MM.1S (cell line): Measurements from ENCODE around the gene ATP1A4.

ENCODE experiments used
- DNase-seq: peaks from one replicate; pipeline ENCODE4 v3.0.0-alpha.2; 2015
- H2AFZ ChIP-seq: fragments of 300-600 bp; sonication (generic); 2 replicates; pipeline ENCODE4 v1.6.0; 2016; ENCODE audit warnings: antibody characterized with exemption, low read length
- H3F3A ChIP-seq: fragments of 300-600 bp; sonication (generic); 2 replicates; pipeline ENCODE4 v1.6.1; 2016; ENCODE audit warnings: mild to moderate bottlenecking, antibody characterized with exemption, low read length, moderate library complexity, mixed read lengths; ENCODE audit not compliant: insufficient read depth
- H3K27ac ChIP-seq: fragments of 300-600 bp; sonication (generic); 2 replicates; pipeline ENCODE4 v1.5.1; 2016; ENCODE audit warnings: mild to moderate bottlenecking, low read length
- H3K27me3 ChIP-seq: fragments of 300-600 bp; sonication (generic); replicated peaks from 2 replicates; pipeline ENCODE4 v1.6.0; 2016; ENCODE audit warnings: low read length; ENCODE audit not compliant: insufficient read depth
- H3K36me3 ChIP-seq: fragments of 300-600 bp; sonication (generic); replicated peaks from 2 replicates; pipeline ENCODE4 v1.6.1; 2016; ENCODE audit warnings: mild to moderate bottlenecking, low read length, mixed read lengths; ENCODE audit not compliant: insufficient read depth
- H3K4me1 ChIP-seq: fragments of 300-600 bp; sonication (generic); 2 replicates; pipeline ENCODE4 v1.6.1; 2016; ENCODE audit warnings: low read length, mixed read lengths
- H3K4me2 ChIP-seq: fragments of 300-600 bp; sonication (generic); 2 replicates; pipeline ENCODE4 v1.6.0; 2016; ENCODE audit warnings: low read depth, low read length
- H3K4me3 ChIP-seq: fragments of 300-600 bp; sonication (generic); 2 replicates; pipeline ENCODE4 v1.5.1; 2016; ENCODE audit warnings: low read length, mixed read lengths
- H3K79me2 ChIP-seq: fragments of 300-600 bp; sonication (generic); 2 replicates; pipeline ENCODE4 v1.6.1; 2016; ENCODE audit warnings: mixed run types, low read length, mixed read lengths
- H3K9ac ChIP-seq: fragments of 300-600 bp; sonication (generic); 2 replicates; pipeline ENCODE4 v1.6.1; 2016; ENCODE audit warnings: low read length, mixed read lengths
- H3K9me2 ChIP-seq: fragments of 300-600 bp; sonication (generic); replicated peaks from 2 replicates; pipeline ENCODE4 v1.6.1; 2016; ENCODE audit warnings: mild to moderate bottlenecking, low read length, mixed read lengths; ENCODE audit not compliant: insufficient read depth
- H3K9me3 ChIP-seq: fragments of 300-600 bp; sonication (generic); replicated peaks from 2 replicates; pipeline ENCODE4 v1.6.1; 2016; ENCODE audit warnings: mild to moderate bottlenecking, low read length, mixed read lengths; ENCODE audit not compliant: insufficient read depth
- H4K20me1 ChIP-seq: fragments of 300-600 bp; sonication (generic); 2 replicates; pipeline ENCODE4 v1.6.1; 2016; ENCODE audit warnings: mild to moderate bottlenecking, low read length, moderate library complexity, mixed read lengths; ENCODE audit not compliant: insufficient read depth
- EZH2 ChIP-seq: fragments of 300-600 bp; sonication (generic); optimal IDR thresholded peaks from 2 replicates; pipeline ENCODE3; 2017; ENCODE audit warnings: low read depth, mild to moderate bottlenecking, antibody characterized with exemption, low read length, mixed read lengths
- EZH2phosphoT487 ChIP-seq: fragments of 300-600 bp; sonication (generic); IDR thresholded peaks from 2 replicates; pipeline ENCODE4 v1.6.1; 2018; ENCODE audit warnings: antibody characterized with exemption, low read length
- TF ChIP-seq, protein P1 (sequence below): fragments of 300-600 bp; sonication (generic); IDR thresholded peaks from 2 replicates; pipeline ENCODE4 v1.5.1; 2016; ENCODE audit warnings: antibody characterized with exemption, low read length, mixed read lengths

Gene ATP1A4

DNA sequence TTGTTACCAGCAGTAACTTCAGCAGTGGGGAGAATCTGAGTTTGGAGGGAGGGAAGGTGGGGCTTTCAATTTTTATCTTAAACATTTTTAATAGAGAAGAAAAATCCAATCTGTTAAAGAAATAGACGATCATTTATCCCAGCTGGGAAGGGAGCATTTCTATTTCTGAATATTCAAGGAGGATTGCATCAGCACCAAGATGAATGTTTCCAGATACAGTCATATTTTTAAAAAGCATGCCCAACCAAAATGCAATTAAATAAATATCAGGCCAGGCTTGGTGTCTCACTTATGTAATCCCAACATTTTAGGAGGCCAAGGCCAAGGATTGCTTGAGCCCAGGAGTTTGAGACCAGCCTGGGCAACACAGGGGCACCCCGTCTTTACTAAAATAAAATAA is 1.7 kb upstream of the ATP1A4 start:
- no peak for DNase-seq
- Histone ChIP-seq H2AFZ (no peak overlapping the region), H3K4me2 (no peak overlapping the region)

DNA sequence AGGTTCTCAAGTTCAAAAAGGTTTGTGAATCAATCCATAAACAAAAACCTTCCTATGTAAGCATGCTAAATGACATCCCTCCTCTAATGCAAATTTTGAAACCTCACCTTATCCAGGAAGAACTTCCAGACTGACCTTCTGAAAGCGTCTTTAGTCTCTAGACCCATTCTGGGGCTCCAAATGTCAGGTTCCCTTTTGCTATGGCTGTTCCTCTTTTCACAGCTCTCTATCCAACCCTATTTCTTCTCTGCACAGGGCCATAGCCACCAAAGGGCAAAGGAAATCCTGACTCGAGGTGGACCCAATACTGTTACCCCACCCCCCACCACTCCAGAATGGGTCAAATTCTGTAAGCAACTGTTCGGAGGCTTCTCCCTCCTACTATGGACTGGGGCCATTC is 3.4 kb downstream of the ATP1A4 start:
- no peaks in the 10 kb centered on the region for H3K4me1 ChIP-seq
- TF ChIP-seq EZH2 (no peak), EZH2phosphoT487 (no peak)
- TF ChIP-seq, protein P1, sequence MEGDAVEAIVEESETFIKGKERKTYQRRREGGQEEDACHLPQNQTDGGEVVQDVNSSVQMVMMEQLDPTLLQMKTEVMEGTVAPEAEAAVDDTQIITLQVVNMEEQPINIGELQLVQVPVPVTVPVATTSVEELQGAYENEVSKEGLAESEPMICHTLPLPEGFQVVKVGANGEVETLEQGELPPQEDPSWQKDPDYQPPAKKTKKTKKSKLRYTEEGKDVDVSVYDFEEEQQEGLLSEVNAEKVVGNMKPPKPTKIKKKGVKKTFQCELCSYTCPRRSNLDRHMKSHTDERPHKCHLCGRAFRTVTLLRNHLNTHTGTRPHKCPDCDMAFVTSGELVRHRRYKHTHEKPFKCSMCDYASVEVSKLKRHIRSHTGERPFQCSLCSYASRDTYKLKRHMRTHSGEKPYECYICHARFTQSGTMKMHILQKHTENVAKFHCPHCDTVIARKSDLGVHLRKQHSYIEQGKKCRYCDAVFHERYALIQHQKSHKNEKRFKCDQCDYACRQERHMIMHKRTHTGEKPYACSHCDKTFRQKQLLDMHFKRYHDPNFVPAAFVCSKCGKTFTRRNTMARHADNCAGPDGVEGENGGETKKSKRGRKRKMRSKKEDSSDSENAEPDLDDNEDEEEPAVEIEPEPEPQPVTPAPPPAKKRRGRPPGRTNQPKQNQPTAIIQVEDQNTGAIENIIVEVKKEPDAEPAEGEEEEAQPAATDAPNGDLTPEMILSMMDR: no peak
- H2AFZ ChIP-seq: no peak overlapping the region
- H3K4me3 ChIP-seq: no peak overlapping the region
- no peaks in the 10 kb centered on the region for H3K27me3 ChIP-seq
- no peaks in the 10 kb centered on the region for H3K9me2 ChIP-seq
- H4K20me1 ChIP-seq: no peaks in the 10 kb centered on the region
- no peaks in the 10 kb centered on the region for H3K79me2 ChIP-seq
- no peak for DNase-seq
- H3K9ac ChIP-seq: no peak overlapping the region
- H3F3A ChIP-seq: no peaks in the 10 kb centered on the region
- H3K36me3 ChIP-seq: no peaks in the 10 kb centered on the region
- H3K4me2 ChIP-seq: no peak overlapping the region
- no peak overlapping the region for H3K27ac ChIP-seq
- H3K9me3 ChIP-seq: no peaks in the 10 kb centered on the region

More for the DNA sequence above, 1.7 kb upstream of the ATP1A4 start:
- Histone ChIP-seq H3K9ac (no peak overlapping the region), H3K9me2 (no peaks in the 10 kb centered on the region), H3K27me3 (no peaks in the 10 kb centered on the region), H3K27ac (no peak overlapping the region), H3K79me2 (no peaks in the 10 kb centered on the region), H3K9me3 (no peaks in the 10 kb centered on the region), H4K20me1 (no peaks in the 10 kb centered on the region), H3K36me3 (no peaks in the 10 kb centered on the region), H3F3A (no peaks in the 10 kb centered on the region), H3K4me3 (no peak overlapping the region), H3K4me1 (no peaks in the 10 kb centered on the region)
- TF ChIP-seq EZH2 (no peak), EZH2phosphoT487 (no peak)
- TF ChIP-seq, protein P1: no peak

DNA sequence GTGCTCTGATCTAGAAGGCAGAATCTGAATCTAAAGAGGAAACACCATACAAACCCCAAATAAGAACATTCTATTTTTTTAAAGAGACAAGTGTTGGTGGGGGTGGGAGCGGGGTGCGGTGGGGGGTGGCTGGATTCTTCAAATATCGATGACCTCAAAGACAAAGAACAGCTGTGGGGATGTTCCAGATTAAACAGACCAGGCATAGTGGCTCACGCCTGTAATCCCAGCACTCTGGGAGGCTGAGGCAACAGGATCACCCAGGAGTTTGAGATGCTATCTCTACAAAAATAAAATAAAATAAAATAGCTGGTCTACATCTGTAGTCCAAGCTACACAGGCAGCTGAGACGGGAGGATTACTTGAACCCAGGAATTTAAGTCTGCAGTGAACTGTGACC is 5.0 kb downstream of the ATP1A4 start:
- H3K27ac ChIP-seq: no peak overlapping the region
- H3K36me3 ChIP-seq: no peaks in the 10 kb centered on the region
- TF ChIP-seq EZH2phosphoT487: no peak
- TF ChIP-seq EZH2: no peak
- TF ChIP-seq, protein P1: no peak
- no peak for DNase-seq
- H3K4me1 ChIP-seq: no peaks in the 10 kb centered on the region
- no peak overlapping the region for H2AFZ ChIP-seq
- no peaks in the 10 kb centered on the region for H3K27me3 ChIP-seq
- no peaks in the 10 kb centered on the region for H3K79me2 ChIP-seq
- no peaks in the 10 kb centered on the region for H3K9me3 ChIP-seq
- no peaks in the 10 kb centered on the region for H3F3A ChIP-seq
- no peaks in the 10 kb centered on the region for H4K20me1 ChIP-seq
- H3K9me2 ChIP-seq: no peaks in the 10 kb centered on the region
- H3K9ac ChIP-seq: no peak overlapping the region
- H3K4me3 ChIP-seq: no peak overlapping the region
- no peak overlapping the region for H3K4me2 ChIP-seq
